OCI-LY1 (cell line): ENCODE results near the gene SERPINE1.

ENCODE experiments used
- EZH2 ChIP-seq: fragments of 200-600 bp; sonication (generic), shearing (Covaris generic); IDR thresholded peaks from 2 replicates; pipeline ENCODE4 v1.8.0; 2017; ENCODE audit warnings: borderline replicate concordance, mixed run types, mild to moderate bottlenecking, antibody characterized with exemption, low read length, moderate library complexity, mixed read lengths
- TF ChIP-seq, protein P1 (sequence below): fragments of 200-600 bp; sonication (generic), shearing (Covaris generic); IDR thresholded peaks from 2 replicates; pipeline ENCODE4 v1.5.1; 2017; ENCODE audit warnings: mild to moderate bottlenecking, antibody characterized with exemption, low read length, moderate library complexity, mixed read lengths

DNA sequence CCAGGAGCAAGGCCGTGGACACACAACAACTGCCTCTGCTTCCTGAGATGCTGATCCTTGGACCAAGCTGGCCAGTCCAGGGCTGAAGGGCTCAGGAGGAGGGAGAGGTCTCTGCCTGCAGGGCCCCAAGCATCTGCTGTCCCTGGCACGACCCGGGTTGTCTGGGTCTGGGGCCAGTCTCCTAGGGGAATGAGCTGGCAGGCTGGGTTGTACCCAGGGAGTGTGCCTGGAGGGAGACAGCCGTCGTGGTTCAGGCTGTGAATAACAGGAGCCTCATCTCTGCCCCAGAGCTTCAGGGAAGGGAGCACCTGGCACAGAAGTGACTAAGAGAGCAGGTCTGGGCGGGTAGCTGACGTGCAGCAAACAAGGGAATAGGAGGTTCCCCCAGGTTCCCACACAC, 17.9 kb upstream of the SERPINE1 start:
- TF ChIP-seq, protein P1, sequence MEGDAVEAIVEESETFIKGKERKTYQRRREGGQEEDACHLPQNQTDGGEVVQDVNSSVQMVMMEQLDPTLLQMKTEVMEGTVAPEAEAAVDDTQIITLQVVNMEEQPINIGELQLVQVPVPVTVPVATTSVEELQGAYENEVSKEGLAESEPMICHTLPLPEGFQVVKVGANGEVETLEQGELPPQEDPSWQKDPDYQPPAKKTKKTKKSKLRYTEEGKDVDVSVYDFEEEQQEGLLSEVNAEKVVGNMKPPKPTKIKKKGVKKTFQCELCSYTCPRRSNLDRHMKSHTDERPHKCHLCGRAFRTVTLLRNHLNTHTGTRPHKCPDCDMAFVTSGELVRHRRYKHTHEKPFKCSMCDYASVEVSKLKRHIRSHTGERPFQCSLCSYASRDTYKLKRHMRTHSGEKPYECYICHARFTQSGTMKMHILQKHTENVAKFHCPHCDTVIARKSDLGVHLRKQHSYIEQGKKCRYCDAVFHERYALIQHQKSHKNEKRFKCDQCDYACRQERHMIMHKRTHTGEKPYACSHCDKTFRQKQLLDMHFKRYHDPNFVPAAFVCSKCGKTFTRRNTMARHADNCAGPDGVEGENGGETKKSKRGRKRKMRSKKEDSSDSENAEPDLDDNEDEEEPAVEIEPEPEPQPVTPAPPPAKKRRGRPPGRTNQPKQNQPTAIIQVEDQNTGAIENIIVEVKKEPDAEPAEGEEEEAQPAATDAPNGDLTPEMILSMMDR, result no peak
- TF ChIP-seq EZH2, result no peak
